Measurements from ENCODE around the gene RASAL3.

The RASAL3 gene

DNA sequence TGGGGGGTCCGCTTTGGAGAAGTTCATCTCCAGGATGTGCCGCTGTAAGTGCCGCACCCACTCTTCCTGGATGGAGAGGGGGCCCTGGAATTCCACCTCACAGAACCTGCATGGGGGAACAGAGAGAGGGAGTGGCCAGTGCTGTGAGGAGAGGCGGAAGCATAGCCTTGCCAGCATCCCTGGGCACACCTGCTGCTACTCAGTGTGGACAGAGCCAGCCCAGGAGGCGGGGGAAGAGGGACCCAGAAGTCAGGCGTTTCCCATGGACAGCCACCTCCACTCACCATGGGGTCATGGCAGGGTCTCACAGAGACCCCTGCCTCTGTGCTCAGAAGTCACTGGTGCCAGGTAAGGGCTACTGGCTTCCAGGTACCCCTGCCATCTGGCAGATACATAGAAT lies 41.2 kb downstream of the RASAL3 start:
- no peak overlapping the region for H3K9ac ChIP-seq (ENCODE audit: low read depth, low read length, poor library complexity, severe bottlenecking)
- peaks cover 6% of the 10 kb centered on the region for H4K20me1 ChIP-seq (ENCODE audit: insufficient read depth, low read length, poor library complexity, severe bottlenecking)
- H3F3A ChIP-seq (ENCODE audit: low read depth) = no peaks in the 10 kb centered on the region
- no peaks in the 10 kb centered on the region for H3K4me1 ChIP-seq (ENCODE audit: insufficient read depth, low read length, poor library complexity, severe bottlenecking)
- H3K27me3 ChIP-seq (ENCODE audit: insufficient read depth, low read length, poor library complexity, severe bottlenecking) = peaks cover 4% of the 10 kb centered on the region
- no peaks in the 10 kb centered on the region for H3K9me2 ChIP-seq (replicated peaks; ENCODE audit: low read depth, low read length)
- no peak overlapping the region for H2AFZ ChIP-seq (ENCODE audit: low read length)
- no peak overlapping the region for H3K4me2 ChIP-seq (ENCODE audit: low read depth, low read length, poor library complexity, severe bottlenecking)
- H3K4me3 ChIP-seq (ENCODE audit: low read length, poor library complexity, severe bottlenecking) = no peak overlapping the region
- no peaks in the 10 kb centered on the region for H3K9me3 ChIP-seq (ENCODE audit: insufficient read depth, low read depth, low read length)
- H3K36me3 ChIP-seq (ENCODE audit: insufficient read depth, low read length) = peaks cover 59% of the 10 kb centered on the region; the same call in 1 of the 2 replicates
- H3K79me2 ChIP-seq (ENCODE audit: insufficient read depth, low read length) = peaks cover 11% of the 10 kb centered on the region
- no peak for TF ChIP-seq EZH2phosphoT487 (IDR thresholded peaks at IDR 0.05; ENCODE audit: borderline replicate concordance)
- TF ChIP-seq, protein P1, sequence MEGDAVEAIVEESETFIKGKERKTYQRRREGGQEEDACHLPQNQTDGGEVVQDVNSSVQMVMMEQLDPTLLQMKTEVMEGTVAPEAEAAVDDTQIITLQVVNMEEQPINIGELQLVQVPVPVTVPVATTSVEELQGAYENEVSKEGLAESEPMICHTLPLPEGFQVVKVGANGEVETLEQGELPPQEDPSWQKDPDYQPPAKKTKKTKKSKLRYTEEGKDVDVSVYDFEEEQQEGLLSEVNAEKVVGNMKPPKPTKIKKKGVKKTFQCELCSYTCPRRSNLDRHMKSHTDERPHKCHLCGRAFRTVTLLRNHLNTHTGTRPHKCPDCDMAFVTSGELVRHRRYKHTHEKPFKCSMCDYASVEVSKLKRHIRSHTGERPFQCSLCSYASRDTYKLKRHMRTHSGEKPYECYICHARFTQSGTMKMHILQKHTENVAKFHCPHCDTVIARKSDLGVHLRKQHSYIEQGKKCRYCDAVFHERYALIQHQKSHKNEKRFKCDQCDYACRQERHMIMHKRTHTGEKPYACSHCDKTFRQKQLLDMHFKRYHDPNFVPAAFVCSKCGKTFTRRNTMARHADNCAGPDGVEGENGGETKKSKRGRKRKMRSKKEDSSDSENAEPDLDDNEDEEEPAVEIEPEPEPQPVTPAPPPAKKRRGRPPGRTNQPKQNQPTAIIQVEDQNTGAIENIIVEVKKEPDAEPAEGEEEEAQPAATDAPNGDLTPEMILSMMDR (conservative IDR thresholded peaks at IDR 0.05; ENCODE audit: low read length) = no peak

- H3K4me2 ChIP-seq (ENCODE audit: low read depth, low read length, poor library complexity, severe bottlenecking) = no peak overlapping the region
- H3K9me3 ChIP-seq (ENCODE audit: insufficient read depth, low read depth, low read length) = no peaks in the 10 kb centered on the region
- peaks cover 4% of the 10 kb centered on the region for H3K27me3 ChIP-seq (ENCODE audit: insufficient read depth, low read length, poor library complexity, severe bottlenecking)
- peaks cover 12% of the 10 kb centered on the region for H3K79me2 ChIP-seq (ENCODE audit: insufficient read depth, low read length)
- no peak overlapping the region for H3K9ac ChIP-seq (ENCODE audit: low read depth, low read length, poor library complexity, severe bottlenecking)
- peaks cover 11% of the 10 kb centered on the region for H4K20me1 ChIP-seq (ENCODE audit: insufficient read depth, low read length, poor library complexity, severe bottlenecking)
- TF ChIP-seq, protein P1 (conservative IDR thresholded peaks at IDR 0.05; ENCODE audit: low read length) = no peak
- TF ChIP-seq EZH2phosphoT487 (IDR thresholded peaks at IDR 0.05; ENCODE audit: borderline replicate concordance) = no peak
- no peak overlapping the region for H3K4me3 ChIP-seq (ENCODE audit: low read length, poor library complexity, severe bottlenecking)
- H2AFZ ChIP-seq (ENCODE audit: low read length) = no peak overlapping the region
- H3K36me3 ChIP-seq (ENCODE audit: insufficient read depth, low read length) = peaks cover 54% of the 10 kb centered on the region; the same call in 1 of the 2 replicates
- H3K9me2 ChIP-seq (replicated peaks; ENCODE audit: low read depth, low read length) = no peaks in the 10 kb centered on the region
- H3F3A ChIP-seq (ENCODE audit: low read depth) = no peaks in the 10 kb centered on the region
- peaks cover 6% of the 10 kb centered on the region for H3K4me1 ChIP-seq (ENCODE audit: insufficient read depth, low read length, poor library complexity, severe bottlenecking)
Observed at GRCh38 chr19:15422296-15423075, 41.9 kb downstream of the RASAL3 start.

DNA sequence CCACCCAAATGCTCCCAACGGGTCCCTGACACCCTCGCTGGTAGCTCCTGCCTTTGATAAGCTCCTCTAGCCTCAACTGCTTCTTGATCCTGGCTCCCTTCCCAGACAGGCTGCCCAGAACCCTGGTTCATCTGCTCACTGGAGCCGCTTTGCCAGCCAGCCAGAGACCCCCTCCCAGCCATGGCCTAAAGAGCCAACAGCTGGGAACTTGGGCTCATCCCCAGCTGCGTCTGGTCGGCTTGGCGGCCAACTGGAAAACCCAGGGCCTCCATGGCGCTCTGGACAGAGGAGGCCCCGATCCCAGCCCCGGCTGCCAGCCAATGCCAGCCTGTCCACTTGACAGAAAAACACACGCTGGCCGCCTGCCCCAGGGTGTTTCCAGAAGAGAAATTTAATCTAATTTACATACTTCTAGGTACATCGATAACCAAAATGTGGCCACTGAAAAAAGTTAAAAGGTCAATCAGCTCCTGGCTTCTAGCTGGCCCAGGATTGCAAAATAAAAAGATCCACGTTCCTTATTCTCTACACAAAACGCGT lies 42.6 kb downstream of the RASAL3 start:
- Histone ChIP-seq H3K4me3 (ENCODE audit: low read length, poor library complexity, severe bottlenecking) (no peak overlapping the region), H3K9ac (ENCODE audit: low read depth, low read length, poor library complexity, severe bottlenecking) (no peak overlapping the region), H3K9me2 (replicated peaks; ENCODE audit: low read depth, low read length) (no peaks in the 10 kb centered on the region), H3K4me1 (ENCODE audit: insufficient read depth, low read length, poor library complexity, severe bottlenecking) (peaks cover 13% of the 10 kb centered on the region), H3F3A (ENCODE audit: low read depth) (no peaks in the 10 kb centered on the region), H3K9me3 (ENCODE audit: insufficient read depth, low read depth, low read length) (no peaks in the 10 kb centered on the region), H3K4me2 (ENCODE audit: low read depth, low read length, poor library complexity, severe bottlenecking) (no peak overlapping the region), H3K79me2 (ENCODE audit: insufficient read depth, low read length) (peaks cover 19% of the 10 kb centered on the region), H4K20me1 (ENCODE audit: insufficient read depth, low read length, poor library complexity, severe bottlenecking) (peaks cover 18% of the 10 kb centered on the region), H3K27me3 (ENCODE audit: insufficient read depth, low read length, poor library complexity, severe bottlenecking) (peaks cover 4% of the 10 kb centered on the region), H2AFZ (ENCODE audit: low read length) (no peak overlapping the region), H3K36me3 (ENCODE audit: insufficient read depth, low read length) (peaks cover 47% of the 10 kb centered on the region; the same call in 1 of the 2 replicates)
- no peak for TF ChIP-seq EZH2phosphoT487 (IDR thresholded peaks at IDR 0.05; ENCODE audit: borderline replicate concordance)
- TF ChIP-seq, protein P1 (conservative IDR thresholded peaks at IDR 0.05; ENCODE audit: low read length) = no peak
